Frontal cortex (tissue), 4 donors: Measurements from ENCODE around the gene PIGN. TPM values are rescaled to one million over a fixed set of nuclear protein-coding genes. Genes with fewer than 3 reads are reported as not detected.

Experiments
- DNase-seq, 2 donors: peaks; one replicate each; pipeline ENCODE4 v3.0.0; 2012; ENCODE audit warnings: low spot score in 2 of 2
- FAIRE-seq: peaks from 2 replicates; lab custom pipeline; 2012; peaks lifted over from hg19 to GRCh38; lab: Jason Lieb, UNC
- total RNA-seq: library from RNA; depleted of rRNA; stranded (reverse); fragments of >200 nt; gene quantifications from one replicate; pipeline ENCODE4 v1.2.3, GENCODE V29; 2014
- donor health status: control.
- donor health status: control.
- donor health status: control.

Gene PIGN, protein sequence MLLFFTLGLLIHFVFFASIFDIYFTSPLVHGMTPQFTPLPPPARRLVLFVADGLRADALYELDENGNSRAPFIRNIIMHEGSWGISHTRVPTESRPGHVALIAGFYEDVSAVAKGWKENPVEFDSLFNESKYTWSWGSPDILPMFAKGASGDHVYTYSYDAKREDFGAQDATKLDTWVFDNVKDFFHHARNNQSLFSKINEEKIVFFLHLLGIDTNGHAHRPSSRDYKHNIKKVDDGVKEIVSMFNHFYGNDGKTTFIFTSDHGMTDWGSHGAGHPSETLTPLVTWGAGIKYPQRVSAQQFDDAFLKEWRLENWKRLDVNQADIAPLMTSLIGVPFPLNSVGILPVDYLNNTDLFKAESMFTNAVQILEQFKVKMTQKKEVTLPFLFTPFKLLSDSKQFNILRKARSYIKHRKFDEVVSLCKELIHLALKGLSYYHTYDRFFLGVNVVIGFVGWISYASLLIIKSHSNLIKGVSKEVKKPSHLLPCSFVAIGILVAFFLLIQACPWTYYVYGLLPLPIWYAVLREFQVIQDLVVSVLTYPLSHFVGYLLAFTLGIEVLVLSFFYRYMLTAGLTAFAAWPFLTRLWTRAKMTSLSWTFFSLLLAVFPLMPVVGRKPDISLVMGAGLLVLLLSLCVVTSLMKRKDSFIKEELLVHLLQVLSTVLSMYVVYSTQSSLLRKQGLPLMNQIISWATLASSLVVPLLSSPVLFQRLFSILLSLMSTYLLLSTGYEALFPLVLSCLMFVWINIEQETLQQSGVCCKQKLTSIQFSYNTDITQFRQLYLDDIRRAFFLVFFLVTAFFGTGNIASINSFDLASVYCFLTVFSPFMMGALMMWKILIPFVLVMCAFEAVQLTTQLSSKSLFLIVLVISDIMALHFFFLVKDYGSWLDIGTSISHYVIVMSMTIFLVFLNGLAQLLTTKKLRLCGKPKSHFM
- 50.1 TPM for total RNA-seq

GRCh38 chr18:62186774-62187542 is at the start of gene PIGN, which contains the start of gene RELCH:
Gene PIGN (minus strand): TSS chr18:62187056. CDS start chr18:62161353, 25,703 bp downstream.
Gene RELCH (plus strand): TSS chr18:62187255. CDS start chr18:62187506, 251 bp downstream.
- FAIRE-seq (no peak), DNase-seq (peak; percentile 90 to 95)

GRCh38 chr18:62236252-62236651 is 49.4 kb upstream of the PIGN start:
- DNase-seq (no peak), FAIRE-seq (no peak)

GRCh38 chr18:62226047-62226446 is 39.2 kb upstream of the PIGN start:
- DNase-seq (no peak), FAIRE-seq (peak; percentile 50)

GRCh38 chr18:62224229-62224628 is 37.4 kb upstream of the PIGN start:
- no peak for FAIRE-seq
- no peak for DNase-seq

- FAIRE-seq (no peak), DNase-seq (no peak)
These were observed 27.9 kb upstream of the PIGN start for GRCh38 chr18:62214790-62215189.

GRCh38 chr18:62211325-62211828 is 24.5 kb upstream of the PIGN start:
- DNase-seq = no peak
- no peak for FAIRE-seq

DNA sequence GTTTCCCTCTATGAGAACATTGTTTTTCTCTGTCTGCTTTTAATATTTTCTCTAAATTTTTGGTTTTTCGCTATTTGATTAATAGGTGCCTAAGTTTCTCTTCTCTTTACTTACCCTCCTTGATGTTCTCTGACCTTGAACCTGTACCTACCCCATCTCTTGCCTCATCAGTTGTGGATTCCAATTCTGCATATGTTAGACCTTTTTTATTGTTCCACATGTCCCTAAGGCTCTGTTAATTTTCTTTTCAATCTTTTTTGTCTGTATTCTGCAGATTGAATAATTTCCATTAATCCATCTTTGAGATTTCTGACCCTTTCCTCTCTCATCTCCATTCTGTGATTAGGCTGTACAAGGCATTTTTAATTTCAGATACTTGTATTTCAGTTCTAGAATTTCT is 23.3 kb upstream of the PIGN start:
- FAIRE-seq = no peak
- no peak for DNase-seq

DNA sequence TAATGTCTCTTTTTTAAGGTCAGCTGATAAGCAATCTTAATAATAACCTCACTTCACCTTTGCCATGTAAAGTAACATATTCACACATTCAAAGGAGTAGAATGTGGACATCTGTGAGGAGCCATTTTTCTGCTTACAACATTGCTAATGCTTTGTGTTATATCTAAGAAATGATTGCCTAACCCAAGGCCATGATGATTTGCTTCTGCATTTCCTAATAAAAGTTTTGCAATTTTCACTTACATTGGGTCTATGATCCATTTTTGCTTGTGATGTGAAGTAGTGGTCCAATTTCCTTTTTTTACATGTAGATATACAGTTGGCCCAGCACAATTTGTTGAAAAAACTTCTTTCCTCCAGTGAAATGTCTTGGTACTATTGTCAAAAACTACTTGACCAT is 22.2 kb upstream of the PIGN start:
- no peak for DNase-seq
- no peak for FAIRE-seq

- DNase-seq = no peak
- FAIRE-seq = no peak
These were observed 19.7 kb upstream of the PIGN start for GRCh38 chr18:62206593-62206992.

- no peak for FAIRE-seq
- DNase-seq = no peak
These were observed 19.0 kb upstream of the PIGN start for GRCh38 chr18:62205824-62206223.

DNA sequence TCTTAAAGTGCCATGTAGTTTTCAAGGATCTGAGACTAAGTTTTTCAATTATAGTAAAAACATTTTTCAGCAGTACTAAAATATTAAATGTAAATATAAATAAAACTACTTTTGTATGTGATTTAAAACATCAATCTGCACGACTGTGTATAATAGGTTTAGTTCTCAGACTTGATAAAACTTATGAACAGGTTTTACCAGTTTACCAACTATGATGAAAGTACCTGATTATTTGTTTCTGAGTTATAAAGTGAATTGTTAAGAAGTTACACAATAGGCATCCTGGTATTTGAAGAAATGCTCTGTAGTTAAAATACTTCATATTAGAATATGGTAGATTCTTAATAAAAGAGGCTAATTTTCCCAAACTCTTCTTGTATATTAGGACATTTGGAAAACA is 15.0 kb upstream of the PIGN start:
- no peak for DNase-seq
- peak; percentile 50 for FAIRE-seq

GRCh38 chr18:62200121-62200914 is 13.5 kb upstream of the PIGN start:
- FAIRE-seq (no peak), DNase-seq (no peak)

DNA sequence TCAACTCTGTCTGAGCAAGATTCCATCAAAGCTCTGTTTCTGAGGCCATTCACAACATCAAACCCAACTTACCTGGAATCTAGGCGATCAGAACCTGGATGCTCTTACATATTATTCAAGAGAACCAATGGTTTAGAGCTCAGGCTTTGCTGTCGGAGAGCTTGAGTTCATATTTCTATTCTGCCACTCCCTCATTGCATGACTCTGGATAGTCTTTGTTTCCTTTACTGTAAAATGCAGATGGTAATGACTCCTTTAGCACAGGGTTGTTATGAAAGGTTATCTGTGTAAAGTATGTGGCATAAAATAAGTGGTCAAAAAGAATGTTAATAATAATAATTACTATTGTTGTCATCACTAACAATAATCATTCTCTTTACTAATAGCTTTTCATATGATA is 12.8 kb upstream of the PIGN start:
- DNase-seq (no peak), FAIRE-seq (no peak)

- DNase-seq (no peak), FAIRE-seq (no peak)
These were observed 11.4 kb upstream of the PIGN start for GRCh38 chr18:62198259-62198658.

DNA sequence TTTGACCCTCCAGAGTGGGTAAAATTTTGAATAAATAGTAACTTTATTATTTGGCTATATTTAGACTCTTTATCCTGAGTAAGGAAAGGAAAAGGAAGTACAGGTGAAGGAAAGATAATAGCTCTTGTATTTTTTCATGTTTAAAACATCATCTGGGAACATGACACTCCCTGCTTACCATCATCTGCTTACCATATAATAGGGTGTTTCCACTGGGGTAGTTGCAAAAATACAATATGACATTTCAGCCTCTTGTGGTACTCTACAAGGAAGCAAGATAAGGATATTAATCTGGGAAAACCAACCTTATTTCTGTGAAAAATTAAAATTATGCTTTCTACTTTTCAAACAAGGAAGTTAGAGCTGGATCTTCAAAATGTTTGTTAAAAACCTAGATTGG is 10.1 kb upstream of the PIGN start:
- no peak for DNase-seq
- no peak for FAIRE-seq

- no peak for FAIRE-seq
- no peak for DNase-seq
These were observed 9.2 kb upstream of the PIGN start for GRCh38 chr18:62196079-62196478.

DNA sequence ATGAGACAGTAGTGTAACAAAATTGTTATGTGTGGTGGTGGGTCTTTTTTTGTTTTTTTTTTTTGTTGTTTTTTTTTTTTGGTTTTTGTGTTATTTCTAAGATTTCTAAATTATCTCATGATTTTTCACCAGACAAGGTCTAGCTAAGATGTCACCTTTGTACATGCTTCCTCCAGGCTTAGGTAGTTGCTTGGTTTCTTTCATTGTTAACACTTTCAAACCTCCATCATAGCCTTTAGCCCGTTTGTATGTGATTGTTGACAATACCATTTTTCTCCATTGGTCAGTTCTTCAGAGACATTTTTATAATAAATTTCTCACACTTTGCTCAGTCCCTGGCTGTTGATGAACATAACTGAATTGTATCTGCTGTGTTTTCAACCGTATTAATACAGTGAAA is 2.4 kb upstream of the PIGN start:
- FAIRE-seq (no peak), DNase-seq (no peak)

DNA sequence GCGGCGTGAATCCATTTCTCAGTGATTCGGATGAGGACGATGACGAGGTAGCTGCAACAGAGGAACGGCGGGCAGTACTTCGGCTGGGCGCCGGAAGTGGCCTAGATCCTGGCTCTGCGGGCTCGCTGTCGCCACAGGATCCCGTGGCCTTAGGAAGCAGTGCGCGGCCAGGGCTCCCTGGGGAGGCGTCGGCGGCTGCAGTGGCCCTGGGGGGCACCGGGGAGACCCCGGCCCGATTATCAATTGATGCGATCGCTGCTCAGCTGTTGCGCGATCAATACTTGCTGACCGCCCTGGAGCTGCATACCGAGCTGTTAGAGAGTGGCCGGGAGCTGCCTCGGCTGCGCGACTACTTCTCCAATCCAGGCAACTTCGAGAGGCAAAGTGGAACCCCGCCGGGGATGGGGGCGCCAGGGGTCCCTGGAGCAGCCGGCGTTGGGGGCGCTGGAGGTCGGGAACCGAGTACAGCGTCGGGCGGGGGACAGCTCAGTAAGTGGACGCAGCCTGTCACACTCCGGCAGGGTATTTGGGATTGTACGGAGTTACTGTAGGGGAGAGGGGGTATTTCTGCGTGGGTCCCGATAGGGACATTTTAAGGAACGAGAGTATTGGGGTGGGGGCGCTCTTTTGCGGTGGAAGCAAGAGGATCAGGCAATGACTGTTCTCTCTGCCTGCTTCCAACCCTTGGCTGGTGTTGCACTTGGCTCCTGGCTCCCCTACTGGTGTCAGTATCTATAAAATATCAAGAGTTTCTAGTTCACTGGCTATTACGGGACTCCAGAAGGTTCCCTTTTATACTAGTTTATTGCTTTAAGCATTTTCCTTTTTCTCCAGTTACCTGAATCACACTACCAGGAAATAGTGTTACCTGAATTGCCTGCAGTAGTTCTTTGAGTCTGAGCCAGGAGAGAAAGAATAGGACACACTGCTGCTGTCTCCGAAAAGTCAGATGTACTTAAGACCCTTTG is 971 bp upstream of the PIGN start:
- no peak for FAIRE-seq
- DNase-seq = peak in 1 of 2 donors; percentile 3
